GM12892 (cell line): ENCODE data around the gene KCNH1.

Source experiments
- POLR2A ChIP-seq: IDR thresholded peaks from 2 replicates; pipeline ENCODE4 v1.6.1; 2011; ENCODE audit warnings: low read depth, low read length, control low read depth
- POLR2AphosphoS5 ChIP-seq: IDR thresholded peaks from 2 replicates; pipeline ENCODE4 v1.6.1; 2011; ENCODE audit warnings: low read depth, low read length, control low read depth
- TAF1 ChIP-seq: IDR thresholded peaks from 2 replicates; pipeline ENCODE4 v1.6.1; 2011; ENCODE audit warnings: low read depth, mild to moderate bottlenecking, control low read depth, low read length, borderline replicate concordance

DNA sequence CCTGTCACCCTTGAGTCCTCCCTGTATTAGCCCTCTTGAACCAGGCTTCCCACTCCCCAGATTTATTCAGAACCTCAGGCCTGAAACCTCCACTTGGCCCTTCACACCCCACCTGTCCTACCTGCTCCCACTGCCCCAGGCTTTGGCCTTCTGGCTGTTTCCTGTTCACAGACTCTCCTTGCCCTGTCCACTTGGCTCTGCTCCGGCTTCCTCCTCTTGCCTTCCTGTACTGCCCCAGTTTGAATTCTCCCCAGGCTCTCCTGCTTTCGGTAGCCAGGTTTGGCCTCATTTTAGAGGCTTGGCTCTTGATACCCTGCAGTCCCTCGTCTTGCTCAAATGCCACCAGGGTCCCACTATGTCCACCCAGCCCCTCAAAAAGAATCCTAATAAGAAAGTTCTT lies 385.2 kb downstream of the KCNH1 start:
- TF ChIP-seq POLR2AphosphoS5 (no peak), POLR2A (no peak), TAF1 (no peak)
